Ascending aorta (tissue), 2 donors: Measurements from ENCODE around the gene UBE2C. TPM values are rescaled to one million over a fixed set of nuclear protein-coding genes. Genes with fewer than 3 reads are reported as not detected.

Experiments
- DNase-seq, 2 donors: peaks; one replicate each; pipeline ENCODE4 v3.0.0-alpha.2; 2019; ENCODE audit warnings: low spot score in 2 of 2
- H3K27ac ChIP-seq, 2 donors: fragments of 200-600 bp; sonication (generic); one replicate each; pipeline ENCODE4 v1.5.1; 2016 to 2017; ENCODE audit warnings: mild to moderate bottlenecking in 1 of 2
- H3K27me3 ChIP-seq: fragments of 200-600 bp; sonication (generic); one replicate; pipeline ENCODE4 v1.5.1; 2017
- H3K36me3 ChIP-seq, 2 donors: fragments of 200-600 bp; sonication (generic); one replicate each; pipeline ENCODE4 v1.5.1; 2016
- H3K4me1 ChIP-seq, 2 donors: fragments of 200-600 bp; sonication (generic); one replicate each; pipeline ENCODE4 v1.5.1; 2016 to 2017; ENCODE audit warnings: mild to moderate bottlenecking in 1 of 2
- H3K4me3 ChIP-seq, 2 donors: fragments of 200-600 bp; sonication (generic); one replicate each; pipeline ENCODE4 v1.5.1; 2016 to 2017; ENCODE audit warnings: mild to moderate bottlenecking in 1 of 2
- H3K9me3 ChIP-seq, 2 donors: fragments of 200-600 bp; sonication (generic); one replicate each; pipeline ENCODE4 v1.5.1; 2016
- CTCF ChIP-seq, 3 experiments: fragments of 200-600 bp in 2 of 3; fragments of 450-650 bp in 1 of 3; sonication (generic) in 2 of 3; IDR thresholded peaks; one replicate each; pipeline ENCODE4 v1.5.1; 2016 to 2019; ENCODE audit warnings: antibody characterized with exemption in 3 of 3, mild to moderate bottlenecking in 1 of 3, moderate library complexity in 1 of 3
- intact Hi-C: fragments of 100-400 bp; cut with DNase I; formaldehyde crosslinking; loops from one replicate; pipeline ENCODE4 v1.15.1; 2023
- total RNA-seq: library from RNA; depleted of rRNA; stranded (reverse); fragments of >200 nt; gene quantifications from one replicate; pipeline ENCODE4 v1.1.0, GENCODE V29; 2016

UBE2C gene
- total RNA-seq, 1 donor from 2014 or later = not detected

- Histone ChIP-seq H3K4me3 (no peak overlapping the region), H3K36me3 (no peaks in the 10 kb centered on the region), H3K27ac (peak overlapping the region; percentile 45 to 46), H3K4me1 (peaks cover 0 to 10% of the 10 kb centered on the region in 2 donors), H3K9me3 (no peaks in the 10 kb centered on the region), H3K27me3 (no peaks in the 10 kb centered on the region)
- intact Hi-C loops = loop anchor here (1.0 to 10.0 kb wide), 4 partner anchors 224 to 806 kb away; partner anchors contain the start of genes EPPIN, STK4 and TOMM34
- peak in 1 of 2 donors; percentile 91 for DNase-seq
- TF ChIP-seq CTCF (IDR thresholded peaks at IDR 0.05) = peak; percentile 85 to 93 (median 91)
These were observed 41.2 kb upstream of the UBE2C start for GRCh38 chr20:45771182-45771759.

GRCh38 chr20:45772693-45773092 is 39.8 kb upstream of the UBE2C start:
- no peaks in the 10 kb centered on the region for H3K9me3 ChIP-seq
- no peaks in the 10 kb centered on the region for H3K36me3 ChIP-seq
- no peak for TF ChIP-seq CTCF (IDR thresholded peaks at IDR 0.05)
- peaks cover 0 to 12% of the 10 kb centered on the region in 2 donors for H3K4me1 ChIP-seq
- H3K27ac ChIP-seq = no peak overlapping the region
- no peak overlapping the region for H3K4me3 ChIP-seq
- no peaks in the 10 kb centered on the region for H3K27me3 ChIP-seq
- no peak for DNase-seq
- intact Hi-C loops = loop anchor here (10.0 kb wide), 1 partner anchor 808 kb away; the partner anchor contains the start of genes STK4 and TOMM34

- no peak for TF ChIP-seq CTCF (IDR thresholded peaks at IDR 0.05)
- no peaks in the 10 kb centered on the region for H3K9me3 ChIP-seq
- H3K4me1 ChIP-seq = peaks cover 9 to 28% of the 10 kb centered on the region in 2 donors
- H3K4me3 ChIP-seq = no peak overlapping the region
- H3K27ac ChIP-seq = no peak overlapping the region
- intact Hi-C loops = loop anchor here (5.0 to 10.0 kb wide), 3 partner anchors 403 to 810 kb away; partner anchors contain the start of genes STK4 and TOMM34
- no peaks in the 10 kb centered on the region for H3K36me3 ChIP-seq
- H3K27me3 ChIP-seq = no peaks in the 10 kb centered on the region
- DNase-seq = no peak
These were observed 37.5 kb upstream of the UBE2C start for GRCh38 chr20:45774945-45775344.

- Histone ChIP-seq H3K27ac (no peak overlapping the region), H3K4me1 (peaks cover 13 to 32% of the 10 kb centered on the region in 2 donors), H3K9me3 (no peaks in the 10 kb centered on the region), H3K4me3 (no peak overlapping the region), H3K36me3 (no peaks in the 10 kb centered on the region), H3K27me3 (no peaks in the 10 kb centered on the region)
- intact Hi-C loops = loop anchor here (5.0 to 10.0 kb wide), 3 partner anchors 403 to 811 kb away; partner anchors contain the start of genes STK4 and TOMM34
- no peak for TF ChIP-seq CTCF (IDR thresholded peaks at IDR 0.05)
- DNase-seq = no peak
These were observed 37.0 kb upstream of the UBE2C start for GRCh38 chr20:45775411-45775810.

GRCh38 chr20:45776931-45777330 is 35.5 kb upstream of the UBE2C start:
- no peak for TF ChIP-seq CTCF (IDR thresholded peaks at IDR 0.05)
- Histone ChIP-seq H3K4me3 (no peak overlapping the region), H3K27ac (no peak overlapping the region), H3K27me3 (no peaks in the 10 kb centered on the region), H3K9me3 (no peaks in the 10 kb centered on the region), H3K36me3 (no peaks in the 10 kb centered on the region), H3K4me1 (peaks cover 19 to 38% of the 10 kb centered on the region in 2 donors)
- intact Hi-C loops = loop anchor here (5.0 to 10.0 kb wide), 3 partner anchors 405 to 812 kb away; partner anchors contain the start of genes STK4 and TOMM34
- DNase-seq = no peak
